Spinal cord (tissue), 10 donors: ENCODE measurements around the gene GALNT16. TPM values are rescaled to one million over a fixed set of nuclear protein-coding genes. Genes with fewer than 3 reads are reported as not detected.

ENCODE experiments used
- DNase-seq, 6 donors: peaks; one replicate each; pipeline versions ENCODE4 v3.0.0 to v3.0.0-alpha.2; 2013 to 2015; ENCODE audit warnings: low spot score in 6 of 6, low read depth in 4 of 6
- H3K27ac ChIP-seq: one replicate; pipeline ENCODE4 v1.5.1; 2013; ENCODE audit warnings: low read depth, low read length, control low read depth
- H3K27me3 ChIP-seq: one replicate; pipeline ENCODE4 v1.6.1; 2013; ENCODE audit warnings: low read length; ENCODE audit not compliant: control insufficient read depth, insufficient read depth
- H3K36me3 ChIP-seq: one replicate; pipeline ENCODE4 v1.6.1; 2013; ENCODE audit warnings: low read length; ENCODE audit not compliant: control insufficient read depth, insufficient read depth
- H3K4me1 ChIP-seq: one replicate; pipeline ENCODE4 v1.6.1; 2013; ENCODE audit warnings: low read length; ENCODE audit not compliant: control insufficient read depth, insufficient read depth
- H3K4me3 ChIP-seq: one replicate; pipeline ENCODE4 v1.5.1; 2013; ENCODE audit warnings: low read depth, low read length, control low read depth
- H3K9me3 ChIP-seq: one replicate; pipeline ENCODE4 v1.6.1; 2013; ENCODE audit warnings: low read length; ENCODE audit not compliant: control insufficient read depth, insufficient read depth
- WGBS: methylation state at CpG from one replicate; pipeline ENCODE4 v1.1.5; 2013; ENCODE audit warnings: missing lambda C conversion rate; ENCODE audit not compliant: insufficient coverage; 5-methylcytosine and 5-hydroxymethylcytosine counted together
- polyA plus RNA-seq, 2 donors: library from polyadenylated mRNA; unstranded; fragments of 120-200 nt; gene quantifications; one replicate each; pipeline ENCODE4 v1.2.1, GENCODE V29; 2013; ENCODE audit not compliant: insufficient read length in 2 of 2
- total RNA-seq, 2 donors: library from RNA; depleted of rRNA in 1 of 2; stranded (reverse); fragments of 120-200 nt in 1 of 2; fragments of >200 nt in 1 of 2; gene quantifications; one replicate each; pipeline versions ENCODE4 v1.2.3 to v1.2.4, GENCODE V29; 2013 to 2014
- donor health status: healthy.

The GALNT16 gene
- total and polyA plus RNA-seq, 4 donors = 9.5 to 60.2 (median 31.5) TPM

- WGBS = 100% methylated on average over 2 of the region's 2 CpGs
- H3K36me3 ChIP-seq = no peaks in the 10 kb centered on the region
- no peak overlapping the region for H3K27ac ChIP-seq
- H3K4me3 ChIP-seq = no peak overlapping the region
- no peaks in the 10 kb centered on the region for H3K9me3 ChIP-seq
- DNase-seq = no peak
- peaks cover 19% of the 10 kb centered on the region for H3K4me1 ChIP-seq
- H3K27me3 ChIP-seq = no peaks in the 10 kb centered on the region
These were observed 43.1 kb downstream of the GALNT16 start for GRCh38 chr14:69303086-69303485.

- H3K4me1 ChIP-seq = peaks cover 12% of the 10 kb centered on the region
- H3K36me3 ChIP-seq = peaks cover 3% of the 10 kb centered on the region
- no peaks in the 10 kb centered on the region for H3K27me3 ChIP-seq
- no peak overlapping the region for H3K27ac ChIP-seq
- no peaks in the 10 kb centered on the region for H3K9me3 ChIP-seq
- DNase-seq = peak in 1 of 6 donors; percentile 38
- H3K4me3 ChIP-seq = no peak overlapping the region
- 69% methylated on average over 4 of the region's 5 CpGs for WGBS
These were observed 52.6 kb downstream of the GALNT16 start for GRCh38 chr14:69312608-69313007.

- Histone ChIP-seq H3K4me1 (peaks cover 12% of the 10 kb centered on the region), H3K36me3 (peaks cover 3% of the 10 kb centered on the region), H3K9me3 (no peaks in the 10 kb centered on the region), H3K27me3 (no peaks in the 10 kb centered on the region), H3K4me3 (no peak overlapping the region), H3K27ac (no peak overlapping the region)
- WGBS = 94% methylated on average over 6 of the region's 6 CpGs
- no peak for DNase-seq
These were observed 53.2 kb downstream of the GALNT16 start for GRCh38 chr14:69313176-69313575.

GRCh38 chr14:69314327-69314726 lies 54.4 kb downstream of the GALNT16 start:
- H3K9me3 ChIP-seq = no peaks in the 10 kb centered on the region
- no peak overlapping the region for H3K4me3 ChIP-seq
- no peak for DNase-seq
- no peak overlapping the region for H3K27ac ChIP-seq
- no peaks in the 10 kb centered on the region for H3K27me3 ChIP-seq
- peaks cover 12% of the 10 kb centered on the region for H3K4me1 ChIP-seq
- 50% methylated on average over 1 of the region's 1 CpG for whole genome bisulfite sequencing
- peaks cover 3% of the 10 kb centered on the region for H3K36me3 ChIP-seq

- H3K27ac ChIP-seq = no peak overlapping the region
- H3K4me3 ChIP-seq = no peak overlapping the region
- WGBS = 67% methylated on average over 1 of the region's 4 CpGs
- H3K27me3 ChIP-seq = no peaks in the 10 kb centered on the region
- DNase-seq = peak in 2 of 6 donors; percentile 11 to 46
- peaks cover 12% of the 10 kb centered on the region for H3K4me1 ChIP-seq
- H3K36me3 ChIP-seq = peaks cover 3% of the 10 kb centered on the region
- no peaks in the 10 kb centered on the region for H3K9me3 ChIP-seq
These were observed 55.3 kb downstream of the GALNT16 start for GRCh38 chr14:69315301-69315700.

GRCh38 chr14:69316449-69317101 lies 56.6 kb downstream of the GALNT16 start:
- Histone ChIP-seq H3K4me1 (peaks cover 12% of the 10 kb centered on the region), H3K36me3 (peaks cover 10% of the 10 kb centered on the region), H3K4me3 (no peak overlapping the region), H3K9me3 (no peaks in the 10 kb centered on the region), H3K27ac (no peak overlapping the region), H3K27me3 (no peaks in the 10 kb centered on the region)
- no peak for DNase-seq
- 76% methylated on average over 2 of the region's 4 CpGs for WGBS

GRCh38 chr14:69317102-69317755 lies 57.3 kb downstream of the GALNT16 start:
- H3K36me3 ChIP-seq = peaks cover 14% of the 10 kb centered on the region
- WGBS = 81% methylated on average over 4 of the region's 6 CpGs
- H3K4me3 ChIP-seq = no peak overlapping the region
- H3K4me1 ChIP-seq = peaks cover 11% of the 10 kb centered on the region
- no peaks in the 10 kb centered on the region for H3K9me3 ChIP-seq
- H3K27ac ChIP-seq = no peak overlapping the region
- no peaks in the 10 kb centered on the region for H3K27me3 ChIP-seq
- peak in 1 of 6 donors; percentile 21 for DNase-seq

GRCh38 chr14:69317780-69318179 lies 57.8 kb downstream of the GALNT16 start:
- WGBS = 91% methylated on average over 4 of the region's 5 CpGs
- DNase-seq = no peak

GRCh38 chr14:69318241-69318640 lies 58.3 kb downstream of the GALNT16 start:
- Histone ChIP-seq H3K27me3 (no peaks in the 10 kb centered on the region), H3K27ac (no peak overlapping the region), H3K9me3 (no peaks in the 10 kb centered on the region), H3K4me3 (no peak overlapping the region), H3K4me1 (peaks cover 6% of the 10 kb centered on the region), H3K36me3 (peaks cover 13% of the 10 kb centered on the region)
- WGBS = 91% methylated on average over 1 of the region's 2 CpGs
- no peak for DNase-seq

More at GRCh38 chr14:69317780-69318179, 57.8 kb downstream of the GALNT16 start:
- peaks cover 14% of the 10 kb centered on the region for H3K36me3 ChIP-seq
- no peak overlapping the region for H3K4me3 ChIP-seq
- no peaks in the 10 kb centered on the region for H3K27me3 ChIP-seq
- H3K4me1 ChIP-seq = peaks cover 6% of the 10 kb centered on the region
- H3K9me3 ChIP-seq = no peaks in the 10 kb centered on the region
- no peak overlapping the region for H3K27ac ChIP-seq
